Left lung (tissue), 10 donors: ENCODE data around the gene DGKI. TPM values are rescaled to one million over a fixed set of nuclear protein-coding genes. Genes with fewer than 3 reads are reported as not detected.

Experiments used
- ATAC-seq: fragments of 200-7000 bp; cut with Tn5 transposase; one replicate; pipeline ENCODE4 v1.9.1; 2020; ENCODE audit warnings: moderate library complexity
- DNase-seq, 4 donors: peaks; one replicate each; pipeline ENCODE4 v3.0.0-alpha.2; 2013 to 2020
- H3K27ac ChIP-seq, 2 donors: fragments of 200-600 bp; sonication (generic) in 1 of 2; one replicate each; pipeline versions ENCODE4 v1.5.0 to v1.8.0; 2020 to 2021
- H3K27me3 ChIP-seq, 2 donors: fragments of 200-600 bp; sonication (generic) in 1 of 2; one replicate each; pipeline versions ENCODE4 v1.5.0 to v1.8.0; 2020 to 2021
- H3K36me3 ChIP-seq, 2 donors: fragments of 200-600 bp; sonication (generic) in 1 of 2; one replicate each; pipeline versions ENCODE4 v1.5.0 to v1.8.0; 2020 to 2021
- H3K4me1 ChIP-seq, 2 donors: fragments of 200-600 bp; one replicate each; pipeline ENCODE4 v1.8.0; 2021
- H3K4me3 ChIP-seq, 2 donors: fragments of 200-600 bp; sonication (generic) in 1 of 2; one replicate each; pipeline versions ENCODE4 v1.5.0 to v1.8.0; 2020 to 2021; ENCODE audit warnings: mild to moderate bottlenecking in 1 of 2
- H3K9me3 ChIP-seq, 2 donors: fragments of 200-600 bp; sonication (generic) in 1 of 2; one replicate each; pipeline versions ENCODE4 v1.5.0 to v1.8.0; 2020 to 2021
- intact Hi-C, 2 donors: fragments of 100-400 bp; cut with DNase I; formaldehyde crosslinking; loops; one replicate each; pipeline versions ENCODE4 v1.11.2 to v1.14.2; 2022
- polyA plus RNA-seq, 6 donors: library from polyadenylated mRNA; unstranded; fragments of 120-200 nt; gene quantifications; one replicate each; pipeline ENCODE4 v1.2.1, GENCODE V29; 2013; ENCODE audit not compliant: insufficient read length in 6 of 6
- total RNA-seq, 2 donors: library from RNA; stranded (reverse); fragmentation: NEBNext Ultra II Directional; extraction: Animal tissue kit (Norgen Biotek cat#: 25700); gene quantifications; one replicate each; pipeline ENCODE4 v1.2.1, GENCODE V29; 2021
- TF ChIP-seq, protein P1 (sequence below), 2 donors: fragments of 200-600 bp; sonication (generic) in 1 of 2; IDR thresholded peaks; one replicate each; pipeline versions ENCODE4 v1.5.0 to v1.8.0; 2021; ENCODE audit warnings: antibody characterized with exemption in 2 of 2
- donor health status: DM: no; HTN: yes; CAD: no.
- donor health status: DM: no; HTN: no; CAD: no.

The DGKI gene
- total and polyA plus RNA-seq, 8 donors = 0.34 to 1.4 (median 0.50) TPM

DNA sequence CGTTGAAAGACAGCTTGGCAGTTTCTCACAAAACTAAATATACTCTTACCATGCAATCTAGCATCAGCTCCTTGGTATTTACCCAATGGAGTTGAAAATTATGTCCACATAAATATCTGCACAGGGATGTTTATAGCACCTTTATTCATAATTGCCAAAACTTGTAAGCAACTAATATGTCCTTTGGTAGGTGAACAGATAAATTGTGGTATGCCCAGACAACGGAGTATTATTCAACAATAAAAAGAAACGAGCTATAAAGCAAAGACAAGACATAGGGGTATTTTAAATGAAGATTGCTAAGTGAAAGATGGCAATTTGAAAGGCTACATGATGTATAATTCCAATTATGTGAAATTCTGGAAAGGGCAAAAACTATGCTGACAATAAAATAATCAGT is 340.7 kb downstream of the DGKI start:
- intact Hi-C loops = no loop called here
- H3K27me3 ChIP-seq = no peaks in the 10 kb centered on the region
- H3K27ac ChIP-seq = no peak overlapping the region
- H3K36me3 ChIP-seq = no peaks in the 10 kb centered on the region
- H3K4me3 ChIP-seq = no peak overlapping the region
- no peaks in the 10 kb centered on the region for H3K4me1 ChIP-seq
- no peak for DNase-seq
- TF ChIP-seq, protein P1, sequence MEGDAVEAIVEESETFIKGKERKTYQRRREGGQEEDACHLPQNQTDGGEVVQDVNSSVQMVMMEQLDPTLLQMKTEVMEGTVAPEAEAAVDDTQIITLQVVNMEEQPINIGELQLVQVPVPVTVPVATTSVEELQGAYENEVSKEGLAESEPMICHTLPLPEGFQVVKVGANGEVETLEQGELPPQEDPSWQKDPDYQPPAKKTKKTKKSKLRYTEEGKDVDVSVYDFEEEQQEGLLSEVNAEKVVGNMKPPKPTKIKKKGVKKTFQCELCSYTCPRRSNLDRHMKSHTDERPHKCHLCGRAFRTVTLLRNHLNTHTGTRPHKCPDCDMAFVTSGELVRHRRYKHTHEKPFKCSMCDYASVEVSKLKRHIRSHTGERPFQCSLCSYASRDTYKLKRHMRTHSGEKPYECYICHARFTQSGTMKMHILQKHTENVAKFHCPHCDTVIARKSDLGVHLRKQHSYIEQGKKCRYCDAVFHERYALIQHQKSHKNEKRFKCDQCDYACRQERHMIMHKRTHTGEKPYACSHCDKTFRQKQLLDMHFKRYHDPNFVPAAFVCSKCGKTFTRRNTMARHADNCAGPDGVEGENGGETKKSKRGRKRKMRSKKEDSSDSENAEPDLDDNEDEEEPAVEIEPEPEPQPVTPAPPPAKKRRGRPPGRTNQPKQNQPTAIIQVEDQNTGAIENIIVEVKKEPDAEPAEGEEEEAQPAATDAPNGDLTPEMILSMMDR (IDR thresholded peaks at IDR 0.05) = no peak
- no peaks in the 10 kb centered on the region for H3K9me3 ChIP-seq
- no peak for ATAC-seq

DNA sequence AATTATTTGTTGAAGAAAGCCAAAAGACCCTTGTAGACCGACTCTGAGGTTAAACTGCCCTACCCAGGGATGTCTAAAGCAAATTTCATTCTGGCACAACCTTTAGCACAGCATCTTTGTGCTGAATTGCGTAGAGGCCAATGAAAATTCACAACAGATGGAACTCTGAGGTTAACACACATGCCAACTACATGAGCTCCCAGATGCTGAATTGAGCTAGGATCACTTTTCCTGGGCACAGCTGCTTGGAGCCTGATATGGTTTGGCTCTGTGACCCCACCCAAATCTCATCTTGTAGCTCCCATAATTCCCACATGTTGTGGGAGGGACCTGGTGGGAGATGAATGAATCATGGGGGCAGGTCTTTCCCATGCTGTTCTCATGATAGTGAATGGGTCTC is 345.2 kb downstream of the DGKI start:
- no peak for DNase-seq
- TF ChIP-seq, protein P1 (IDR thresholded peaks at IDR 0.05) = no peak
- intact Hi-C loops = no loop called here
- Histone ChIP-seq H3K27me3 (no peaks in the 10 kb centered on the region), H3K9me3 (no peaks in the 10 kb centered on the region), H3K36me3 (no peaks in the 10 kb centered on the region), H3K27ac (no peak overlapping the region), H3K4me3 (no peak overlapping the region), H3K4me1 (no peaks in the 10 kb centered on the region)
- no peak for ATAC-seq

DNA sequence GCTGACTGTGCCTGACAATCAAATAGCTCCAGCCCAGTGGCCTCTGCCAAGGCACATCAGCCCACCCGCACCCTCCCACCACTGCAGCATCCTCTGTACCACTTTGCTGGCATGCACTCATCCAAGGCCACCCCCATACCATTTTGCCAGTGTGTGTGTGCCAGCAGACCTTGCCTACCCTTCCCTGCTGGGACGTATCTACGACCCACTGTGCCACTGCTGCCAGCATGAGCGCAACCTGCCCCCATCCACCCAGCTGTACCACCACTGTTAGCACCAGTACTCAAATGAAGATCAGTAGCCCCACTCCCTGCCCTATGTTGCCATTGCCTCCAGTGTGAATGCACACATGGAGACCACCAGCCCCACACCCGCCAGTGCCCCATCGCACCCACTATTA is 353.9 kb downstream of the DGKI start:
- no peaks in the 10 kb centered on the region for H3K4me1 ChIP-seq
- intact Hi-C loops = no loop called here
- H3K36me3 ChIP-seq = no peaks in the 10 kb centered on the region
- H3K9me3 ChIP-seq = peaks cover 0 to 12% of the 10 kb centered on the region in 2 donors
- no peak overlapping the region for H3K27ac ChIP-seq
- no peak overlapping the region for H3K4me3 ChIP-seq
- TF ChIP-seq, protein P1 (IDR thresholded peaks at IDR 0.05) = no peak
- H3K27me3 ChIP-seq = no peaks in the 10 kb centered on the region
- ATAC-seq (no peak), DNase-seq (peak in 1 of 4 donors; percentile 53)

DNA sequence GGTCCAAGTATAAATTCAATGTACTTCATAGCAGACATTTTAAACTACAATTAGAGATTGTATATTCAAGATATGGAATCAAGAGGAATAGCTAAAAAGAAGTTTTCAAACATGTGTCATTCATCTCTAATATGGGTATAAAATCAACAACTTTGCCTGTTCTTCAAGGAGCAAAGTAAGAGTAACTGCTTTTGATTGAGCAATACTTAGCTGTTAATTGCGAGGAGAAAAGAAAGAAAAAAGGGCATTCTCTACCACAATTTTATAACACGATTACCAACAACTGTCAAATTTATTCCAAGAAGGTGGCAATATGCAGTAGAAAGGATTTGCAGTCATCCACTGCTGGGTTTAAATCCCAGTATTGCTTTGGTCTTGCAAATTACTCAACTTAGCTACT is 356.9 kb downstream of the DGKI start:
- TF ChIP-seq, protein P1 (IDR thresholded peaks at IDR 0.05) = no peak
- no peak overlapping the region for H3K4me3 ChIP-seq
- H3K27ac ChIP-seq = no peak overlapping the region
- no peaks in the 10 kb centered on the region for H3K36me3 ChIP-seq
- ATAC-seq (no peak), DNase-seq (no peak)
- no peaks in the 10 kb centered on the region for H3K27me3 ChIP-seq
- H3K9me3 ChIP-seq = peaks cover 0 to 8% of the 10 kb centered on the region in 2 donors
- intact Hi-C loops = no loop called here
- H3K4me1 ChIP-seq = no peaks in the 10 kb centered on the region

DNA sequence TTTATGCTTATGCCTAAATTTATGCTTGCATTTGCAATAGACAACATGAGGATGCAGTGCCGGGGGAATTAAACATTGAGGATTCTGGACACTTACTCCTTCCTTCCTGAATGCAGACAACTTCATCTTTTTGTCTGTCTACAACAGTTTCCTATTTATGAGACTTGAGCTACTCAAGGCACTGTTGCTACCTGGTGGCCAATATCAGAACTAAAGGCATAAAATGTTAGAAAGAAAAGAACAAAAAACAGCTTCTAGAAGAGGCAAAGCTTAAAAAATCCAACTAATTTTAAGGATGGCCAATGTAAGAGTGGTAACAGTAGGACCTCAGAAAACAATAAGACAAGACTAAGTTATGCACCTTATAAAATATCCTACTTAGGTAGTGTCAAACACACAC is 358.7 kb downstream of the DGKI start:
- Histone ChIP-seq H3K4me3 (no peak overlapping the region), H3K27me3 (no peaks in the 10 kb centered on the region), H3K36me3 (no peaks in the 10 kb centered on the region), H3K27ac (no peak overlapping the region), H3K9me3 (peaks cover 0 to 1% of the 10 kb centered on the region in 2 donors), H3K4me1 (no peaks in the 10 kb centered on the region)
- ATAC-seq (no peak), DNase-seq (no peak)
- TF ChIP-seq, protein P1 (IDR thresholded peaks at IDR 0.05) = no peak
- intact Hi-C loops = no loop called here
